PFSK-1 (cell line): ENCODE data around the gene KCNG4.

Experiments
- POLR2AphosphoS5 ChIP-seq: IDR thresholded peaks from 2 replicates; pipeline ENCODE4 v1.6.1; 2012; ENCODE audit warnings: low read depth, mild to moderate bottlenecking, control low read depth, low read length, moderate library complexity
- REST ChIP-seq, 2 experiments: IDR thresholded peaks; 2 replicates each; pipeline versions ENCODE4 v1.6.1 to v1.8.0; 2011 to 2012; ENCODE audit warnings: low read depth in 2 of 2, low read length in 2 of 2, control low read depth in 1 of 2, inconsistent platforms in 1 of 2, mild to moderate bottlenecking in 1 of 2, moderate library complexity in 1 of 2; ENCODE audit not compliant: insufficient read depth in 1 of 2
- SIN3A ChIP-seq: IDR thresholded peaks from 2 replicates; pipeline ENCODE4 v1.6.1; 2012; ENCODE audit warnings: mild to moderate bottlenecking, low read length, moderate library complexity, borderline replicate concordance; ENCODE audit not compliant: insufficient read depth
- TAF1 ChIP-seq: IDR thresholded peaks from 2 replicates; pipeline ENCODE4 v1.6.1; 2012; ENCODE audit warnings: low read length, control low read depth, borderline replicate concordance; ENCODE audit not compliant: insufficient read depth

GRCh38 chr16:84183911-84184591, 55.8 kb downstream of the KCNG4 start:
- no peak for TF ChIP-seq POLR2AphosphoS5
- TF ChIP-seq REST (IDR thresholded peaks at IDR 0.05; ENCODE audit: insufficient read depth in 1 of 2, low read depth in 2 of 2, low read length in 2 of 2), result no peak
- TF ChIP-seq TAF1, result no peak
- TF ChIP-seq SIN3A, result no peak
